Adrenal gland (tissue), 12 donors: ENCODE results near the gene MAVS. TPM values are rescaled to one million over a fixed set of nuclear protein-coding genes. Genes with fewer than 3 reads are reported as not detected.

ENCODE experiments used
- DNase-seq, 7 donors: peaks; one replicate each; pipeline ENCODE4 v3.0.0-alpha.2; 2019 to 2020
- H3K27ac ChIP-seq, 5 donors: fragments of 200-600 bp; sonication (generic) in 4 of 5; 1 replicate in 3 of 5; 2 replicates in 2 of 5; pipeline versions ENCODE4 v1.5.1 to v1.8.0; 2016 to 2020; ENCODE audit warnings: mild to moderate bottlenecking in 1 of 5
- H3K27me3 ChIP-seq: fragments of 200-600 bp; 2 replicates; pipeline ENCODE4 v1.8.0; 2021
- H3K36me3 ChIP-seq, 2 donors: fragments of 200-600 bp; replicated peaks in 1 of 2; 1 replicate in 1 of 2; 2 replicates in 1 of 2; pipeline versions ENCODE4 v1.5.1 to v1.8.0; 2018 to 2022
- H3K4me1 ChIP-seq, 2 donors: fragments of 200-600 bp; replicated peaks in 1 of 2; 1 replicate in 1 of 2; 2 replicates in 1 of 2; pipeline versions ENCODE4 v1.5.1 to v1.8.0; 2018 to 2021
- H3K4me3 ChIP-seq, 4 donors: fragments of 200-600 bp; sonication (generic) in 3 of 4; one replicate each; pipeline ENCODE4 v1.5.1; 2016 to 2018
- H3K9me3 ChIP-seq, 3 donors: fragments of 200-600 bp; sonication (generic) in 1 of 3; replicated peaks in 1 of 3; 1 replicate in 2 of 3; 2 replicates in 1 of 3; pipeline versions ENCODE4 v1.5.1 to v1.8.0; 2016 to 2021
- POLR2A ChIP-seq, 2 donors: fragments of 450-650 bp; IDR thresholded peaks; one replicate each; pipeline ENCODE4 v1.6.1; 2017; ENCODE audit warnings: antibody characterized with exemption in 2 of 2, mild to moderate bottlenecking in 2 of 2, moderate library complexity in 1 of 2
- WGBS, 4 donors: extraction: QIAGEN DNeasy Blood & Tissue Kit in 2 of 4; methylation state at CpG; one replicate each; pipeline versions ENCODE4 v1.1.5 to v1.1.7; 2013 to 2017; 5-methylcytosine and 5-hydroxymethylcytosine counted together
- intact Hi-C, 2 donors: fragments of 100-400 bp; cut with DNase I; formaldehyde crosslinking; loops; one replicate each; pipeline versions ENCODE4 v1.14.1 to v1.15.0; 2022 to 2023
- polyA plus RNA-seq, 3 donors: library from polyadenylated mRNA; stranded (reverse); fragments of 200-250 nt in 2 of 3; fragments of 350-450 nt in 1 of 3; fragmentation: Illumina TruSeq in 1 of 3; extraction: RNeasy Lipid Tissue Mini Kit (QIAGEN cat#74804) in 1 of 3; gene quantifications; one replicate each; pipeline ENCODE4 v1.2.3, GENCODE V29; 2013 to 2014
- total RNA-seq, 9 donors: library from RNA; depleted of rRNA in 4 of 9; stranded (reverse); fragments of >200 nt in 4 of 9; fragments of 120-200 nt in 1 of 9; fragmentation: NEBNext Ultra II Directional in 1 of 9; extraction: Animal tissue kit (Norgen Biotek cat#: 25700) in 1 of 9; gene quantifications; one replicate each; pipeline versions ENCODE4 v1.1.0 to v1.2.4, GENCODE V29; 2013 to 2023
- TF ChIP-seq, protein P1 (sequence below), 6 experiments: fragments of 450-650 bp in 4 of 6; fragments of 200-600 bp in 2 of 6; sonication (generic) in 1 of 6; IDR thresholded peaks; 1 replicate in 5 of 6; 2 replicates in 1 of 6; pipeline versions ENCODE4 v1.5.1 to v1.8.0; 2016 to 2021; ENCODE audit warnings: antibody characterized with exemption in 6 of 6, mild to moderate bottlenecking in 2 of 6, moderate library complexity in 1 of 6
- donor health status: healthy with polysubstance abuse.
- donor health status: Bipolar disorder and iron deficiency.
- donor health status: DM: yes; HTN: yes; CAD: no.
- donor health status: DM: no; HTN: no; CAD: no.
- donor health status: DM: no; HTN: no; CAD: no.
- donor health status: DM: yes; HTN: yes; CAD: no.

Gene MAVS
- total and polyA plus RNA-seq, 12 donors: 10.0 to 46.7 (median 31.4) TPM

DNA sequence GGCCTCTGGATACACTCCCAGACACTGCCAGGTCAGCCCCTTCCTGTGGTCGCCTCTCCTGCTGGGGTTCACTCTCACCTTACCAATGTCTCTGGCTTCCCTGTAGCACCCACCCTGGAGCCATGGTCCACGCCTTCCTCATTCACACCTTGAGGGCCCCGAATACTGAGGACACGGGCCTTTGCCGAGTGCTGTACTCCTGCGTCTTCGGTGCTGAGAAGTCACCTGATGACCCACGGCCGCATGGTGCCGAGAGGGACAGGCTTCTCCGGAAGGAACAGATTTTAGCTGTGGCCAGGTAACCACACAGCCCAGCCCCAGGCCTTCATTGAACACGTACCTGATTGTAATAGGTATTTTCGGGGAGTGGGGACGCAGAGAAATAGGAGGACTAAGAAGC, 24.6 kb upstream of the MAVS start:
- H3K36me3 ChIP-seq: peaks cover 0 to 34% of the 10 kb centered on the region in 2 donors
- H3K27ac ChIP-seq: no peak overlapping the region
- no peaks in the 10 kb centered on the region for H3K9me3 ChIP-seq
- 91 to 93% (median 91%) methylated on average over 14 of the region's 14 CpGs for WGBS, 4 donors
- TF ChIP-seq, protein P1, sequence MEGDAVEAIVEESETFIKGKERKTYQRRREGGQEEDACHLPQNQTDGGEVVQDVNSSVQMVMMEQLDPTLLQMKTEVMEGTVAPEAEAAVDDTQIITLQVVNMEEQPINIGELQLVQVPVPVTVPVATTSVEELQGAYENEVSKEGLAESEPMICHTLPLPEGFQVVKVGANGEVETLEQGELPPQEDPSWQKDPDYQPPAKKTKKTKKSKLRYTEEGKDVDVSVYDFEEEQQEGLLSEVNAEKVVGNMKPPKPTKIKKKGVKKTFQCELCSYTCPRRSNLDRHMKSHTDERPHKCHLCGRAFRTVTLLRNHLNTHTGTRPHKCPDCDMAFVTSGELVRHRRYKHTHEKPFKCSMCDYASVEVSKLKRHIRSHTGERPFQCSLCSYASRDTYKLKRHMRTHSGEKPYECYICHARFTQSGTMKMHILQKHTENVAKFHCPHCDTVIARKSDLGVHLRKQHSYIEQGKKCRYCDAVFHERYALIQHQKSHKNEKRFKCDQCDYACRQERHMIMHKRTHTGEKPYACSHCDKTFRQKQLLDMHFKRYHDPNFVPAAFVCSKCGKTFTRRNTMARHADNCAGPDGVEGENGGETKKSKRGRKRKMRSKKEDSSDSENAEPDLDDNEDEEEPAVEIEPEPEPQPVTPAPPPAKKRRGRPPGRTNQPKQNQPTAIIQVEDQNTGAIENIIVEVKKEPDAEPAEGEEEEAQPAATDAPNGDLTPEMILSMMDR (IDR thresholded peaks at IDR 0.05): no peak
- TF ChIP-seq POLR2A (IDR thresholded peaks at IDR 0.05): no peak
- no peak overlapping the region for H3K4me3 ChIP-seq
- no peaks in the 10 kb centered on the region for H3K27me3 ChIP-seq
- no peak for DNase-seq
- peaks cover 4 to 18% of the 10 kb centered on the region in 2 donors for H3K4me1 ChIP-seq
- intact Hi-C loops: no loop called here

DNA sequence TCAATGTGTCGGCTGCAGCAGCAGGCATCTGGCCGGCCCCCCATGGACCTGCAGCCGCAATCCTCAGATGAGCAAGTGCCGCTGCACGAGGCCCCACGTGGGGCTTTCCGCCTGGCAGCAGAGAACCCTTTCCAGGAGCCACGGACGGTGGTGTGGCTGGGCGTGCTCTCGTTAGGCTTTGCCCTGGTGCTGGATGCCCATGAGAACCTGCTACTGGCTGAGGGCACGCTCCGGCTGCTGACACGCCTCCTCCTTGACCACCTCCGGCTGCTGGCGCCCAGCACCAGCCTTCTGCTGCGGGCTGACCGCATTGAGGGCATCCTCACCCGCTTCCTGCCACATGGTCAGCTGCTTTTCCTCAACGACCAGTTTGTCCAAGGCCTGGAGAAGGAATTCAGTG, 22.8 kb upstream of the MAVS start:
- no peak overlapping the region for H3K4me3 ChIP-seq
- peaks cover 0 to 41% of the 10 kb centered on the region in 2 donors for H3K36me3 ChIP-seq
- TF ChIP-seq, protein P1 (IDR thresholded peaks at IDR 0.05): no peak
- TF ChIP-seq POLR2A (IDR thresholded peaks at IDR 0.05): no peak
- 88 to 96% (median 92%) methylated on average over 5 to 20 of the region's 20 CpGs for WGBS, 4 donors
- no peak overlapping the region for H3K27ac ChIP-seq
- H3K27me3 ChIP-seq: no peaks in the 10 kb centered on the region
- intact Hi-C loops: no loop called here
- no peak for DNase-seq
- H3K9me3 ChIP-seq: no peaks in the 10 kb centered on the region
- peaks cover 4 to 13% of the 10 kb centered on the region in 2 donors for H3K4me1 ChIP-seq

DNA sequence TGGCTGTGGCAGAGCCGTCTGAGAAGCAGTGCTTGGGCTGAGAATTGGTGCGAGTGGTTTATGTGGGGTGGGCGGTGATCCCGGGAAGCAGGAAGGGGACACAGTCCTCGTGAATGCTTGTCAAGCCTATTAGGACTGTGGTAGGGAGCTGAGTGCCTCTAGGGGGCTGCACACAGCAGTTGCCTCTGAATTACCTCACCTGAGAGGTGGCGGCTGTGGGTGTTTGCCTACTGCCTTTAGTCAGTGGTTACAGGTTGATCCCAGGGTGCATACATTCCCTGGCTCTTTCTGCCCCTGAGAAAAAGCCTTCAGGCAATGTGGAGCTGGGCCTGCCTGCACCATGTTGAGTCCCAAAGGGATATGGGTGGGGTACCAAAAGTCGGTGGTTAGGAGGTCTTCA, 21.1 kb upstream of the MAVS start:
- Histone ChIP-seq H3K36me3 (peaks cover 0 to 41% of the 10 kb centered on the region in 2 donors), H3K27me3 (no peaks in the 10 kb centered on the region), H3K4me1 (peaks cover 0 to 8% of the 10 kb centered on the region in 2 donors), H3K27ac (no peak overlapping the region), H3K4me3 (no peak overlapping the region), H3K9me3 (no peaks in the 10 kb centered on the region)
- no peak for DNase-seq
- TF ChIP-seq, protein P1 (IDR thresholded peaks at IDR 0.05): no peak
- TF ChIP-seq POLR2A (IDR thresholded peaks at IDR 0.05): no peak
- intact Hi-C loops: loop anchor here in 1 of 2 donors (5.0 kb wide), 1 partner anchor 43 kb away; the partner anchor contains the start of gene SPEF1
- WGBS, 4 donors: 76 to 100% (median 88%) methylated on average over 3 to 7 of the region's 7 CpGs

DNA sequence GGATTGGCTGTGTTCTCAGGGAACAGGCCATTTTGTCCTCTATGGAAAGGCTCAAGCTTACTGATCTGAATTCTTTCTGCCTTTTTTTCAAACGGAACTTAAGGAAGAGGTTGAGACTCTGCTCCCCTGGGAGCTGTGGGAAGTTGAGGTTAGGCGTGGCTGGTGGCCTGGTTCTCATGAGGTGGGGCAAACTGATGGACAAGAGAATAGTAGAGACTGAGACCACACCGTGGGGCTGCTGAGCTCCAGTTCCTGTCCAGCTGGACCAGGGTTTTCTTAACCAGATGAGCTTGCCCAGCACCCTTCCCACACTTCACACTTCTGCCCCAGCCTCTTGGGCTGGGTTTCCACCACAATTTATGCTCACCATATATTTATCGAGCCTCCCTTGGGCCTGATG, 20.2 kb upstream of the MAVS start:
- 79 to 94% (median 83%) methylated on average over 4 of the region's 4 CpGs for WGBS, 4 donors
- Histone ChIP-seq H3K36me3 (peaks cover 0 to 41% of the 10 kb centered on the region in 2 donors), H3K4me1 (peaks cover 0 to 3% of the 10 kb centered on the region in 2 donors), H3K27me3 (no peaks in the 10 kb centered on the region), H3K9me3 (no peaks in the 10 kb centered on the region), H3K4me3 (no peak overlapping the region), H3K27ac (no peak overlapping the region)
- no peak for DNase-seq
- intact Hi-C loops: loop anchor here in 1 of 2 donors (5.0 kb wide), 1 partner anchor 44 kb away; the partner anchor contains the start of gene SPEF1
- TF ChIP-seq POLR2A (IDR thresholded peaks at IDR 0.05): no peak
- TF ChIP-seq, protein P1 (IDR thresholded peaks at IDR 0.05): no peak
